SK-N-SH treated with all-trans-retinoic acid at 6 μM for 48 hours (cell line): ENCODE measurements around the gene CDC14A.

Experiments used
- CSDC2 ChIP-seq: fragments of 250-450 bp; sonication (Bioruptor Pico); IDR thresholded peaks from 2 replicates; pipeline ENCODE4 v1.5.0; 2020; ENCODE audit warnings: mild to moderate bottlenecking, moderate library complexity
- ESRRG ChIP-seq: fragments of 250-450 bp; sonication (Bioruptor Pico); IDR thresholded peaks from 2 replicates; pipeline ENCODE4 v1.6.1; 2021; ENCODE audit warnings: mild to moderate bottlenecking
- ISL1 ChIP-seq: fragments of 250-450 bp; sonication (Bioruptor Pico); IDR thresholded peaks from 2 replicates; pipeline ENCODE4 v2.1.2; 2022; ENCODE audit warnings: mild to moderate bottlenecking, moderate library complexity
- OSR1 ChIP-seq: fragments of 250-450 bp; sonication (Bioruptor Pico); IDR thresholded peaks from 2 replicates; pipeline ENCODE4 v1.8.0; 2022; ENCODE audit warnings: moderate library complexity, mild to moderate bottlenecking, inconsistent platforms
- RARB ChIP-seq: fragments of 250-450 bp; sonication (Bioruptor Pico); IDR thresholded peaks from 2 replicates; pipeline ENCODE4 v1.8.0; 2021; ENCODE audit warnings: mild to moderate bottlenecking, moderate library complexity
- SNAI2 ChIP-seq: fragments of 250-450 bp; sonication (Bioruptor Pico); IDR thresholded peaks from 2 replicates; pipeline ENCODE4 v1.5.0; 2020; ENCODE audit warnings: mild to moderate bottlenecking, moderate library complexity
- TCF4 ChIP-seq: fragments of 250-450 bp; sonication (Bioruptor Pico); IDR thresholded peaks from 2 replicates; pipeline ENCODE4 v1.8.0; 2021; ENCODE audit warnings: mild to moderate bottlenecking, moderate library complexity, borderline replicate concordance
- TOX ChIP-seq: fragments of 250-450 bp; sonication (Bioruptor Pico); IDR thresholded peaks from 2 replicates; pipeline ENCODE4 v1.8.0; 2021; ENCODE audit warnings: mild to moderate bottlenecking, moderate library complexity, borderline replicate concordance
- ZC3H10 ChIP-seq: fragments of 250-450 bp; sonication (Bioruptor Pico); IDR thresholded peaks from 2 replicates; pipeline ENCODE4 v1.5.1; 2021; ENCODE audit warnings: mild to moderate bottlenecking, moderate library complexity
- TF ChIP-seq, protein P1 (sequence below): fragments of 250-450 bp; sonication (Bioruptor Pico); IDR thresholded peaks from 2 replicates; pipeline ENCODE4 v1.8.0; 2020; ENCODE audit warnings: mild to moderate bottlenecking, moderate library complexity, borderline replicate concordance

DNA sequence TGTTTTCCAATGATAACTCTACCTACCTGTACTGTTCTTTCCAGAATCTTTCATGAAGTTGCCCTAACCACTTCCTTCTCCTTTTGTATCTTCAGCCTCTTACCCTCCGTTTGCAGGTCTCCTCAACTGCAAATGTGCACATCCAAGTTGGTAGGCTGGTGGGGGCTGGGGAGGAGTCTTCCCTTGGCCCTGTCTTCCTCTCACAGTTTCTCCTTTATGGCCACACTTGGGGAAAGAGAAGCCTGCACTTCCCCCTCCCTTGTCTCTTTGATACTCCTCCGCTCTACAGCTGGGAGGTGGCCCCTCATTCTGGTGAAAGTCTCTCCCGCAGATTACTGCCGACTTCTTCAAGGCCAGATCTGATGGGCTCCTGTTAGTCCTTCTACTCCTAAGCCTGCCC, 158.8 kb downstream of the CDC14A start:
- no peak for TF ChIP-seq TCF4 (CRISPR knock-in tag)
- TF ChIP-seq ESRRG (CRISPR knock-in tag), result no peak
- TF ChIP-seq ZC3H10 (CRISPR knock-in tag), result no peak
- no peak for TF ChIP-seq SNAI2 (CRISPR knock-in tag)
- TF ChIP-seq CSDC2, result no peak
- TF ChIP-seq ISL1, result no peak
- TF ChIP-seq, protein P1, sequence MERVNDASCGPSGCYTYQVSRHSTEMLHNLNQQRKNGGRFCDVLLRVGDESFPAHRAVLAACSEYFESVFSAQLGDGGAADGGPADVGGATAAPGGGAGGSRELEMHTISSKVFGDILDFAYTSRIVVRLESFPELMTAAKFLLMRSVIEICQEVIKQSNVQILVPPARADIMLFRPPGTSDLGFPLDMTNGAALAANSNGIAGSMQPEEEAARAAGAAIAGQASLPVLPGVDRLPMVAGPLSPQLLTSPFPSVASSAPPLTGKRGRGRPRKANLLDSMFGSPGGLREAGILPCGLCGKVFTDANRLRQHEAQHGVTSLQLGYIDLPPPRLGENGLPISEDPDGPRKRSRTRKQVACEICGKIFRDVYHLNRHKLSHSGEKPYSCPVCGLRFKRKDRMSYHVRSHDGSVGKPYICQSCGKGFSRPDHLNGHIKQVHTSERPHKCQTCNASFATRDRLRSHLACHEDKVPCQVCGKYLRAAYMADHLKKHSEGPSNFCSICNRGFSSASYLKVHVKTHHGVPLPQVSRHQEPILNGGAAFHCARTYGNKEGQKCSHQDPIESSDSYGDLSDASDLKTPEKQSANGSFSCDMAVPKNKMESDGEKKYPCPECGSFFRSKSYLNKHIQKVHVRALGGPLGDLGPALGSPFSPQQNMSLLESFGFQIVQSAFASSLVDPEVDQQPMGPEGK, result no peak
- TF ChIP-seq TOX (CRISPR knock-in tag), result no peak
- no peak for TF ChIP-seq OSR1 (CRISPR knock-in tag)
- TF ChIP-seq RARB, result no peak
